HEK293 (cell line): ENCODE data around the gene PKP4.
A peak's percentile ranks its signal among the peaks of the same experiment; 100 is the strongest.

ENCODE experiments used
- CTCF ChIA-PET: fragments of 350-600 bp; formaldehyde crosslinking; extraction: SDS; loops from one replicate; lab custom pipeline; 2021; ENCODE audit warnings: antibody characterized with exemption; lab: Yijun Ruan, JAX
- POLR2A ChIA-PET: fragments of 300-600 bp; formaldehyde crosslinking; extraction: SDS; loops from one replicate; lab custom pipeline; 2020; ENCODE audit warnings: antibody characterized with exemption, inconsistent platforms; lab: Yijun Ruan, JAX
- H3K27ac ChIP-seq: fragments of 200-500 bp; sonication (Bioruptor generic); 2 replicates; pipeline ENCODE4 v1.5.1; 2014; ENCODE audit warnings: low read depth, low read length, control low read depth, inconsistent platforms; ENCODE audit errors: extremely low read depth
- H3K36me3 ChIP-seq, 2 experiments: fragments of 200-500 bp in 1 of 2; sonication (Bioruptor generic) in 1 of 2; 1 replicate in 1 of 2; 2 replicates in 1 of 2; pipeline ENCODE4 v1.5.1; 2014 to 2017; ENCODE audit warnings: inconsistent platforms in 2 of 2, low read length in 2 of 2; ENCODE audit not compliant: control insufficient read depth in 2 of 2, insufficient read depth in 1 of 2
- H3K4me1 ChIP-seq: fragments of 200-500 bp; sonication (Bioruptor generic); 2 replicates; pipeline ENCODE4 v1.5.1; 2014; ENCODE audit warnings: mild to moderate bottlenecking, low read length, inconsistent platforms; ENCODE audit not compliant: control insufficient read depth, insufficient read depth
- H3K4me3 ChIP-seq: 2 replicates; pipeline ENCODE4 v1.5.1; 2011; ENCODE audit warnings: low read depth, mild to moderate bottlenecking, control low read depth, low read length, moderate library complexity
- H3K9me3 ChIP-seq: fragments of 200-500 bp; sonication (Bioruptor generic); 2 replicates; pipeline ENCODE4 v1.5.1; 2014; ENCODE audit warnings: low read depth, low read length, inconsistent platforms; ENCODE audit not compliant: control insufficient read depth, insufficient read depth
- IKZF3 ChIP-seq: fragments of 450-650 bp; IDR thresholded peaks from 2 replicates; pipeline ENCODE4 v1.5.0; 2018; ENCODE audit warnings: missing biosample characterization, mild to moderate bottlenecking, missing genetic modification characterization, moderate library complexity
- MEIS1 ChIP-seq: sonication (generic); formaldehyde crosslinking; IDR thresholded peaks from 2 replicates; pipeline ENCODE4 v1.8.1; 2022; ENCODE audit warnings: missing genetic modification reagents, mild to moderate bottlenecking, borderline replicate concordance
- PRDM1 ChIP-seq: fragments of 450-650 bp; formaldehyde crosslinking; IDR thresholded peaks from 2 replicates; pipeline ENCODE4; 2016; ENCODE audit warnings: missing biosample characterization, missing genetic modification characterization
- WT1 ChIP-seq: fragments of 450-650 bp; formaldehyde crosslinking; IDR thresholded peaks from 2 replicates; pipeline ENCODE4 v1.5.1; 2016; ENCODE audit warnings: missing biosample characterization, missing genetic modification characterization
- ZBTB11 ChIP-seq: fragments of 450-650 bp; formaldehyde crosslinking; conservative IDR thresholded peaks from 2 replicates; pipeline ENCODE4 v1.5.1; 2016; ENCODE audit warnings: low read depth, missing biosample characterization, missing genetic modification characterization
- ZBTB26 ChIP-seq: fragments of 450-650 bp; formaldehyde crosslinking; optimal IDR thresholded peaks from 2 replicates; pipeline ENCODE3; 2016; ENCODE audit warnings: missing biosample characterization, mild to moderate bottlenecking, missing genetic modification characterization
- ZBTB8A ChIP-seq: fragments of 450-650 bp; formaldehyde crosslinking; IDR thresholded peaks from 2 replicates; pipeline ENCODE4 v1.5.1; 2016; ENCODE audit warnings: missing biosample characterization, missing genetic modification characterization
- ZFP37 ChIP-seq: fragments of 450-650 bp; formaldehyde crosslinking; IDR thresholded peaks from 2 replicates; pipeline ENCODE4 v1.5.1; 2016; ENCODE audit warnings: missing biosample characterization, missing genetic modification characterization
- ZNF132 ChIP-seq: fragments of 450-650 bp; formaldehyde crosslinking; IDR thresholded peaks from 2 replicates; pipeline ENCODE4 v1.5.1; 2017; ENCODE audit warnings: missing biosample characterization, missing genetic modification characterization, borderline replicate concordance
- ZNF311 ChIP-seq: fragments of 450-650 bp; formaldehyde crosslinking; IDR thresholded peaks from 2 replicates; pipeline ENCODE4 v1.5.1; 2017; ENCODE audit warnings: missing biosample characterization, missing genetic modification characterization, borderline replicate concordance
- ZNF335 ChIP-seq: fragments of 450-650 bp; formaldehyde crosslinking; conservative IDR thresholded peaks from 2 replicates; pipeline ENCODE4 v1.5.1; 2016; ENCODE audit warnings: missing biosample characterization, missing genetic modification characterization
- ZNF341 ChIP-seq: fragments of 450-650 bp; formaldehyde crosslinking; IDR thresholded peaks from 2 replicates; pipeline ENCODE4; 2016; ENCODE audit warnings: low read depth, missing biosample characterization, missing genetic modification characterization
- ZNF488 ChIP-seq: fragments of 450-650 bp; formaldehyde crosslinking; IDR thresholded peaks from 2 replicates; pipeline ENCODE4 v1.5.1; 2016; ENCODE audit warnings: missing biosample characterization, missing genetic modification characterization
- ZNF514 ChIP-seq: fragments of 450-650 bp; formaldehyde crosslinking; IDR thresholded peaks from 2 replicates; pipeline ENCODE4 v1.5.1; 2016; ENCODE audit warnings: missing biosample characterization, missing genetic modification characterization
- ZNF521 ChIP-seq: fragments of 450-650 bp; formaldehyde crosslinking; IDR thresholded peaks from 2 replicates; pipeline ENCODE4 v1.5.1; 2017; ENCODE audit warnings: missing biosample characterization, mild to moderate bottlenecking, missing genetic modification characterization
- ZNF645 ChIP-seq: fragments of 450-650 bp; formaldehyde crosslinking; IDR thresholded peaks from 2 replicates; pipeline ENCODE4; 2016; ENCODE audit warnings: missing biosample characterization, missing genetic modification characterization
- ZNF660 ChIP-seq: fragments of 450-650 bp; IDR thresholded peaks from 2 replicates; pipeline ENCODE4 v1.5.1; 2018; ENCODE audit warnings: missing biosample characterization, mild to moderate bottlenecking, missing genetic modification characterization
- TF ChIP-seq, protein P1 (sequence below): fragments of 450-650 bp; formaldehyde crosslinking; IDR thresholded peaks from 2 replicates; pipeline ENCODE4 v1.5.1; 2016; ENCODE audit warnings: missing biosample characterization, missing genetic modification characterization, borderline replicate concordance
- TF ChIP-seq, protein P2 (sequence below): fragments of 450-650 bp; formaldehyde crosslinking; IDR thresholded peaks from 2 replicates; pipeline ENCODE4 v1.5.1; 2017; ENCODE audit warnings: missing biosample characterization, missing genetic modification characterization

PKP4 gene

DNA sequence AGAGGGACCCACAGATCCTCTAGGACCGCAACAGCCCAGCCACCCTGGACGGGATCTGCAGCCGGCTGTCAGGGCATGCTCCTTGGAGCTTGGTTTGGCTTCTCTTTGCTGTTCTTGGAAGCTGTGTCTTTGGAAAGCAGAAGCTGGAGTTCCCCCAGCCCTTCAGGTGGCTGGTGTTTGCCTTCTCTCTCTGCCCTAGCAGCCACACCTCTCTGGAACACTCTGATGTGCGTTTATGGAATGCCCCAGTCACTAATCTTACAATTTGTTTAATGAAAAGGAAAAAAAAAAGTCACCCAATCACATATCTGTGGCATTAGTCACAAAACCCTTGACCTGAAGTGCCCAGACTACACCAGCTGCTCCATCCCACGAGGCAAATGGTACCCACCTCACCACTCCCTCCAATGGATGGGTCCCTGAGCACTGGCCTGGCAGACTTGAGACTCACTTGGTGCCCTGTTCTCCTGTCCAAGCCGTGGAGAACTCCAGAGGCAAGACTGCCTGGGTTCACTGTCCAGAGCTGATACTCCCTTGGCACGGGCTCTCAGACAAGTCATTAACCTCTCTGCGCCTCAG is 268.1 kb downstream of the PKP4 start:
- Histone ChIP-seq H3K9me3 (no peaks in the 10 kb centered on the region), H3K36me3 (no peaks in the 10 kb centered on the region), H3K4me3 (no peak overlapping the region), H3K27ac (no peak overlapping the region), H3K4me1 (no peaks in the 10 kb centered on the region)
- POLR2A ChIA-PET = interaction anchor here (0.6 kb wide), 1 partner anchor 34 kb away, joined by 6 read pairs; no protein-coding TSS in a partner anchor
- TF ChIP-seq MEIS1 = no peak
- TF ChIP-seq WT1 (tag by site-specific recombination) = no peak
- TF ChIP-seq ZNF488 (tag by site-specific recombination) = no peak
- TF ChIP-seq ZNF514 (tag by site-specific recombination) = no peak
- no peak for TF ChIP-seq ZNF521
- TF ChIP-seq, protein P1, sequence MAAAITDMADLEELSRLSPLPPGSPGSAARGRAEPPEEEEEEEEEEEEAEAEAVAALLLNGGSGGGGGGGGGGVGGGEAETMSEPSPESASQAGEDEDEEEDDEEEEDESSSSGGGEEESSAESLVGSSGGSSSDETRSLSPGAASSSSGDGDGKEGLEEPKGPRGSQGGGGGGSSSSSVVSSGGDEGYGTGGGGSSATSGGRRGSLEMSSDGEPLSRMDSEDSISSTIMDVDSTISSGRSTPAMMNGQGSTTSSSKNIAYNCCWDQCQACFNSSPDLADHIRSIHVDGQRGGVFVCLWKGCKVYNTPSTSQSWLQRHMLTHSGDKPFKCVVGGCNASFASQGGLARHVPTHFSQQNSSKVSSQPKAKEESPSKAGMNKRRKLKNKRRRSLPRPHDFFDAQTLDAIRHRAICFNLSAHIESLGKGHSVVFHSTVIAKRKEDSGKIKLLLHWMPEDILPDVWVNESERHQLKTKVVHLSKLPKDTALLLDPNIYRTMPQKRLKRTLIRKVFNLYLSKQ (tag by site-specific recombination) = no peak
- TF ChIP-seq IKZF3 (tag by site-specific recombination) = no peak
- no peak for TF ChIP-seq PRDM1 (tag by site-specific recombination)
- no peak for TF ChIP-seq ZFP37 (tag by site-specific recombination)
- no peak for TF ChIP-seq ZNF311
- TF ChIP-seq ZBTB8A (tag by site-specific recombination) = no peak
- CTCF ChIA-PET = interaction anchor here (0.6 to 3.4 kb wide), 11 partner anchors 8 to 361 kb away, joined by 3 to 19 read pairs (median 6); no protein-coding TSS in a partner anchor

DNA sequence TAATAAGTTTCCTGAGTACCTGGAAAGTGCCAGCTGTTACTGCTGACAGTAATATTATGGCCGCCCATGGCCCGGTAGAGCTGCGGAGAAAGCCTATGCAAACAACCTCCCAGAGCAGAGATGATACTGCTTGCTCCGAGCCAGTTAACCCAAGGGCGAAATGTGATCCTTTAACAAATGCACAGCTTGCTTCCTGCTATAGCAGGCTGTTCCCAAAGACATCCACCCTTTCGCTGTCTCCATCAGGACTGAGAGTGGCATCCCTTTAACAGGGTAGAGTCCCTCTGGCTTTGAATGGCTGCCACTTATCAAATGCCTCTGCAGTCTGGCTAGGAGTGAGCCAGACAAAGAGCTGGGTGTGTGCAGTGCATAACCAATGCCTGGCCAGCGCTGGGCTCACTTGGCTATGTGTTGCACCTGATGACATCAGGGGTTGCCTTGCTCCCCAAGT is 268.7 kb downstream of the PKP4 start:
- H3K27ac ChIP-seq = no peak overlapping the region
- H3K4me1 ChIP-seq = no peaks in the 10 kb centered on the region
- H3K4me3 ChIP-seq = no peak overlapping the region
- no peak for TF ChIP-seq ZBTB11 (tag by site-specific recombination)
- TF ChIP-seq, protein P2, sequence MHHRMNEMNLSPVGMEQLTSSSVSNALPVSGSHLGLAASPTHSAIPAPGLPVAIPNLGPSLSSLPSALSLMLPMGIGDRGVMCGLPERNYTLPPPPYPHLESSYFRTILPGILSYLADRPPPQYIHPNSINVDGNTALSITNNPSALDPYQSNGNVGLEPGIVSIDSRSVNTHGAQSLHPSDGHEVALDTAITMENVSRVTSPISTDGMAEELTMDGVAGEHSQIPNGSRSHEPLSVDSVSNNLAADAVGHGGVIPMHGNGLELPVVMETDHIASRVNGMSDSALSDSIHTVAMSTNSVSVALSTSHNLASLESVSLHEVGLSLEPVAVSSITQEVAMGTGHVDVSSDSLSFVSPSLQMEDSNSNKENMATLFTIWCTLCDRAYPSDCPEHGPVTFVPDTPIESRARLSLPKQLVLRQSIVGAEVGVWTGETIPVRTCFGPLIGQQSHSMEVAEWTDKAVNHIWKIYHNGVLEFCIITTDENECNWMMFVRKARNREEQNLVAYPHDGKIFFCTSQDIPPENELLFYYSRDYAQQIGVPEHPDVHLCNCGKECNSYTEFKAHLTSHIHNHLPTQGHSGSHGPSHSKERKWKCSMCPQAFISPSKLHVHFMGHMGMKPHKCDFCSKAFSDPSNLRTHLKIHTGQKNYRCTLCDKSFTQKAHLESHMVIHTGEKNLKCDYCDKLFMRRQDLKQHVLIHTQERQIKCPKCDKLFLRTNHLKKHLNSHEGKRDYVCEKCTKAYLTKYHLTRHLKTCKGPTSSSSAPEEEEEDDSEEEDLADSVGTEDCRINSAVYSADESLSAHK (tag by site-specific recombination) = no peak
- no peak for TF ChIP-seq ZNF335
- TF ChIP-seq ZNF132 = no peak
- TF ChIP-seq ZNF645 (tag by site-specific recombination) = no peak
- peak; percentile 52 for TF ChIP-seq ZNF341 (tag by site-specific recombination)
- no peak for TF ChIP-seq ZBTB26 (tag by site-specific recombination)
- no peak for TF ChIP-seq ZNF660 (tag by site-specific recombination)
- ChIA-PET POLR2A (interaction anchor here (0.6 kb wide), 1 partner anchor 209 kb away, joined by 3 read pairs; no protein-coding TSS in a partner anchor), CTCF (interaction anchor here (0.6 to 3.4 kb wide), 5 partner anchors 8 to 204 kb away, joined by 3 to 19 read pairs (median 11); no protein-coding TSS in a partner anchor)
- H3K9me3 ChIP-seq = no peaks in the 10 kb centered on the region
- H3K36me3 ChIP-seq = no peaks in the 10 kb centered on the region
